Hematopoietic multipotent progenitor cell treated with erythropoietin and hydrocortisone succinate and interleukin-3 and kit ligand, for 8 days (in vitro differentiated cells): ENCODE results near the gene TNXB.
A peak's percentile ranks its signal among the peaks of the same experiment; 100 is the strongest.

Experiments used
- DNase-seq: peaks from one replicate; pipeline ENCODE4 v3.0.0-alpha.2; 2015

TNXB gene, protein sequence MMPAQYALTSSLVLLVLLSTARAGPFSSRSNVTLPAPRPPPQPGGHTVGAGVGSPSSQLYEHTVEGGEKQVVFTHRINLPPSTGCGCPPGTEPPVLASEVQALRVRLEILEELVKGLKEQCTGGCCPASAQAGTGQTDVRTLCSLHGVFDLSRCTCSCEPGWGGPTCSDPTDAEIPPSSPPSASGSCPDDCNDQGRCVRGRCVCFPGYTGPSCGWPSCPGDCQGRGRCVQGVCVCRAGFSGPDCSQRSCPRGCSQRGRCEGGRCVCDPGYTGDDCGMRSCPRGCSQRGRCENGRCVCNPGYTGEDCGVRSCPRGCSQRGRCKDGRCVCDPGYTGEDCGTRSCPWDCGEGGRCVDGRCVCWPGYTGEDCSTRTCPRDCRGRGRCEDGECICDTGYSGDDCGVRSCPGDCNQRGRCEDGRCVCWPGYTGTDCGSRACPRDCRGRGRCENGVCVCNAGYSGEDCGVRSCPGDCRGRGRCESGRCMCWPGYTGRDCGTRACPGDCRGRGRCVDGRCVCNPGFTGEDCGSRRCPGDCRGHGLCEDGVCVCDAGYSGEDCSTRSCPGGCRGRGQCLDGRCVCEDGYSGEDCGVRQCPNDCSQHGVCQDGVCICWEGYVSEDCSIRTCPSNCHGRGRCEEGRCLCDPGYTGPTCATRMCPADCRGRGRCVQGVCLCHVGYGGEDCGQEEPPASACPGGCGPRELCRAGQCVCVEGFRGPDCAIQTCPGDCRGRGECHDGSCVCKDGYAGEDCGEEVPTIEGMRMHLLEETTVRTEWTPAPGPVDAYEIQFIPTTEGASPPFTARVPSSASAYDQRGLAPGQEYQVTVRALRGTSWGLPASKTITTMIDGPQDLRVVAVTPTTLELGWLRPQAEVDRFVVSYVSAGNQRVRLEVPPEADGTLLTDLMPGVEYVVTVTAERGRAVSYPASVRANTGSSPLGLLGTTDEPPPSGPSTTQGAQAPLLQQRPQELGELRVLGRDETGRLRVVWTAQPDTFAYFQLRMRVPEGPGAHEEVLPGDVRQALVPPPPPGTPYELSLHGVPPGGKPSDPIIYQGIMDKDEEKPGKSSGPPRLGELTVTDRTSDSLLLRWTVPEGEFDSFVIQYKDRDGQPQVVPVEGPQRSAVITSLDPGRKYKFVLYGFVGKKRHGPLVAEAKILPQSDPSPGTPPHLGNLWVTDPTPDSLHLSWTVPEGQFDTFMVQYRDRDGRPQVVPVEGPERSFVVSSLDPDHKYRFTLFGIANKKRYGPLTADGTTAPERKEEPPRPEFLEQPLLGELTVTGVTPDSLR (N-terminal part only)

DNA sequence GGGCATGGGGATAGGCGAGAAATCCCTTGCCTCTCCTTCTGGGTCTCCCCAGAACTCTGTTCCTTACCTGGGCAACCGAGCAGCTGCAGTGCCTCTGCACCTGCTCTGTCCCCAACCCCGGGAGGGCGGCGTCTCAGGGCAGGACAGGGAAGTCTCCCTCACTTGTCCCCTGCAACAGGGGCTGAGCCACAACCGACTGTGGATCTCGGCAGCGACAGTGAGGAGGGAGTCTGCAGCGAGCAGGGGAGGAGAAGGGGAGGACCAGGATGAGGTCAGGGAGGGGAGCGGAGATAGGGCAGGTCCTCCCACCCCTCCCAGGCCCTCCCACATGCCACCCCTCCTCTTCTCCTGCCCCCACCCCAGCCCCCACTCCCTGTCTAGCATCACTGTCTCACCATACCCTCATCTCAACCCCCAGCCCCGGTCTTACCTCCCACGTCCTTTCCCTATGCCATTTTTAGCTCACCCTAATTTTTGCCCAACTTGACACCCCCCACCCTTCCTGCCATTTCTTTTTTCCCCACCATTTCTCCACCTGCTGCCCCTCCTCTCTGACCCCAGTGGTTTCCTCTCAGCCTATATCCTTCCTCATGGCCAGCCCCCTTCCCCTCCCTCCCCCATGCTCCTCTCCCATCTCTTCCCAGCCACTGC is at the start of gene TNXB:
TSS of gene TNXB (minus strand) at position 225 of the 651 bp plus-strand sequence. CDS start 11,140 bp downstream, outside the sequence.
- peak; percentile 70 for DNase-seq

- DNase-seq: no peak
Measured at GRCh38 chr6:32158052-32158451, 48.9 kb upstream of the TNXB start.

GRCh38 chr6:32156891-32157290 is 47.8 kb upstream of the TNXB start:
- no peak for DNase-seq

DNA sequence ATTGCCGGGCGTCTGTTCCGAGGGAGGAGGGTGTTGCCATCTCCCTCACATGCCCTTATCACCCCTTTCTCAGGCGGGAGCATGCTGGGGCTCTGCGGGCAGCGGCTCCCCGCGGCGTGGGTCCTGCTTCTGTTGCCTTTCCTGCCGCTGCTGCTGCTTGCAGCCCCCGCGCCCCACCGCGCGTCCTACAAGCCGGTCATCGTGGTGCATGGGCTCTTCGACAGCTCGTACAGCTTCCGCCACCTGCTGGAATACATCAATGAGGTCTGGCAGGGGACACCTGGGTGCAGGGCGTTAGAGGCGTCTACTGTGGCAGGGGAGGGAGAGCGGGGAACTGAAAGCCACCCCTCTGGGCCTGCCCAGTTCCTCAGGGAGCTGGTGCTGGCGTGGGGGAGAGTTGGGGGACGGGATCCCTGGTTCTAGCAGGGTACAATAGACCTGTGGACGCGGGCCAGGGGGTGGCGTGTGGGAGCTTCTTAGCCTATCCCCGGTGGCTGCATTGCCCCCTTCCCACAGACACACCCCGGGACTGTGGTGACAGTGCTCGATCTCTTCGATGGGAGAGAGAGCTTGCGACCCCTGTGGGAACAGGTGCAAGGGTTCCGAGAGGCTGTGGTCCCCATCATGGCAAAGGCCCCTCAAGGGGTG is 45.5 kb upstream of the TNXB start:
- DNase-seq: no peak

DNA sequence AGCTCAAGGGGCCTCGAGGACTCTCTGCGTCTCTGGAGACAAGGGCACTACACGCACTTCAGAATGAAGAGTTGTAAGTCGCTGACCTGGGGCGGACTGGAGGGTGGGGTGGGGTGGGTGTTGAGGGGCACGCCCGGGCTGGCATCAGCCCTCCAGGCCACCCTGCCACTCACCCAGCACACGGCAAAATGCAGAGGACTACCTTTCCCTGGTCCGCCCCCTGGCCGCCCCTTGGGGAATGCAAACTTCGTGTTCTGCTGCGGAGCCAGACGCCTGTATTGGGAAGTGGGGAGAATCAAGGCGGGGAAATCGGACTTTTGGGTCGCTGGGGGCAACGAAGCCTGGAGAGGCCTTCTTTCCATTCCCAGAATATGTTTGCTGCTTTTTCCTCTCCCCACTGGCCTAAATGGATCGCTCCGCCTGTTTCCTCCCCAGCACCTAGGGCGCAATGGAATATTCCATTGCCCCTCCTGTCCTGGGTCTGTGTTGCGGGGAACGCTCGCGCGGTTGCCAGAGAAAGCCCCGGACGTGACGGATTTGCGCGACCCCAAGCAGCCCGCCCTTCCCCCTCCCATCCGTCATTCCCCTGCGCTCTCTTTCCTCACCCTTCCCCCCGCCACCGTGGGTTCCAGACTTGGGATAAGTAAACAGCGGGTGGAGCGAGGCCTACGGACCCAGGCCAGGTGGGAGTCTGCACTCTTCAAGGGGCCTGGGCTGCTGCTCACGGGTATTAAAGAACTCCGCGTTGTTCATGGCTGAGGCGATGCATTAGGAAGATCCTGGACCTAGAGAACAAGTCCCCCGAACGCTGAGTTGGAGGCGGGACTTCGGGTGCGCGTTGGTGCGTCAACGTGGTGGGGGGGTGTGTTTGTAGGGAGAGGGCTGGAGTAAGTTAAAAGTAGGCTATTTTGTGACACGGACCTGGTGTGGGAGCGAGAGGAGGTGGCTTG is 44.7 kb upstream of the TNXB start, which contains the start of gene PPT2:
TSS of gene PPT2 (plus strand) at position 578 of the 950 bp plus-strand sequence. CDS start 454 bp downstream, outside the sequence.
- peak; percentile 96 for DNase-seq

- DNase-seq: no peak
Measured at GRCh38 chr6:32152769-32153563, 43.8 kb upstream of the TNXB start.

DNA sequence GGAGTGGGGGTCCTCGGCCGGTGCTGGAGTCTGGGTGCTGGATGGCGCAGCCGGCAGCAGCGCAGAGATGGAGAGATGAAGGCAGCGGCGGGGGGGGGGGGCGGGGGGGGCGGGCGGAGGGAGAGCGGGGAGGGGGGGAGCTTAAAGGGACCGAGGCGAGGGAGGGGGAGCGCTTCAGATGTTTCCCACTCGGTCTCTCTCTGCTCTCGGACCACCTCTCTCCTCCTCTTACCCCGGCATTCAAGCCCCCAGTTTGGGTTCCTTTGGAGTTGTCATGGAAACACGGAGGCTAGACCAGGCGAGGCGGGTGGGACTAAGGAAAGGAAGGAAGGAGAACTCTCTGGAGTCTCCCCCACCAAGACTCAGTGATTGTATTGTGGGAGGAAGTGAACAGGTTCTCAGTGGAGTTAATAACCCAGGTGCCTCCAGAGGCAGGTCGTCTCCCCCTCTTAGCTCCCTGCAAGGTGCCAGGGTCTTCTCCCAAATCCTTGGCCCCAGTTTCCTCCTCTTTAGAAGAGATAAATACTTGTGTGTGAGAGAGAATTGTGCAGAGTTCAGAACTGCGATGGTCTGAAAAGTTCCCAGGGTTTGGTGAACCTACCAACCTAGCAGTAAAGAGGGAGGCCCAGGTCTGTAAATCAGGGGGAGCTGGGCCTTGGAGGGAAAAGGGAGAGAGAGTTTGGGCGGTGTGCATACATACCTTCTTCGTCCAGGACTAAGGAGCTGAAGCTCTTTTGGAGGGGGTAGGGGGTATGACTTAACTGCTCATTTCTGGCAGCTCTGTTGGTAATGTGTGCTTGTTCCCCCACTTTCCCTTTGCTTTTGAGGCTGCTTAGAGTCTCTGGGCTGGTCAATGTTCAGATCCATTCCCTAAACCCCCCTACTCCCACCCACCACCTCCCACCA is 43.0 kb upstream of the TNXB start, which contains the start of gene PRRT1:
TSS of gene PRRT1 (minus strand) at position 77 of the 906 bp plus-strand sequence. CDS start 112 bp downstream, outside the sequence.
- no peak for DNase-seq

DNA sequence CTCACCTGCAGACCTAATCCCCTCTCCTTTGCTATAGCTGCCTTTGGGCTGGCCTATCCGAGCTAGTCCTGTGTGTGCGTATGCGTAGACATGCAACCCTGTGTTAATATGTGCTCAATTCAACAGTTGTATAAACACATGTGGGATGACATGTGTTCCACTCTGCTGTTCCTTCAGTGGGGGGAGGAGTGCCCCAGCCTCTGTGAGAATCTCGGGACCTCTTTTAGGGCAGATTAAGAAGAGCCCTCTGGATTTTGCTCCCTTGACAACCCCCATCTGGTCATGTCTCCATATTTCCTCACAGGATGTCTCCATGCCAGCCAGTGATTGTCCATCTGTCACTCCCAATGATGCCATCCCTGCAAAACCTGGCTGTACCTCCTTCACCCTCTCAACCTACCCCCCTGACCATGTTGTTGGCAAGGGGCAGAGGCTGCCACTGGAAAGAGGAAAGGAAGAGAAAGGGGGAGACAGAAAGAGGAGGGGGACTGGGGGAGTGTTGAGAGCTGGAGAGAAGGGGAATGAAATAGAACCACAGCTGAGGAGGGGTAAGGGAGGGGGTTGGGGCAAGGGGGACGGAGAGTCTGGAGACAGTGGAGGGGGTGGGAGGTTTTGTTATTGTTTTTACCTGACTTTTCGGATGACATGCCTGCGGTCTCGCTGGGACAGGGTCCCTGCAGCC is 42.2 kb upstream of the TNXB start:
- no peak for DNase-seq

- DNase-seq: no peak
Measured at GRCh38 chr6:32149932-32150870, 41.1 kb upstream of the TNXB start.

- DNase-seq: no peak
Measured at GRCh38 chr6:32149092-32149755, 40.1 kb upstream of the TNXB start.

DNA sequence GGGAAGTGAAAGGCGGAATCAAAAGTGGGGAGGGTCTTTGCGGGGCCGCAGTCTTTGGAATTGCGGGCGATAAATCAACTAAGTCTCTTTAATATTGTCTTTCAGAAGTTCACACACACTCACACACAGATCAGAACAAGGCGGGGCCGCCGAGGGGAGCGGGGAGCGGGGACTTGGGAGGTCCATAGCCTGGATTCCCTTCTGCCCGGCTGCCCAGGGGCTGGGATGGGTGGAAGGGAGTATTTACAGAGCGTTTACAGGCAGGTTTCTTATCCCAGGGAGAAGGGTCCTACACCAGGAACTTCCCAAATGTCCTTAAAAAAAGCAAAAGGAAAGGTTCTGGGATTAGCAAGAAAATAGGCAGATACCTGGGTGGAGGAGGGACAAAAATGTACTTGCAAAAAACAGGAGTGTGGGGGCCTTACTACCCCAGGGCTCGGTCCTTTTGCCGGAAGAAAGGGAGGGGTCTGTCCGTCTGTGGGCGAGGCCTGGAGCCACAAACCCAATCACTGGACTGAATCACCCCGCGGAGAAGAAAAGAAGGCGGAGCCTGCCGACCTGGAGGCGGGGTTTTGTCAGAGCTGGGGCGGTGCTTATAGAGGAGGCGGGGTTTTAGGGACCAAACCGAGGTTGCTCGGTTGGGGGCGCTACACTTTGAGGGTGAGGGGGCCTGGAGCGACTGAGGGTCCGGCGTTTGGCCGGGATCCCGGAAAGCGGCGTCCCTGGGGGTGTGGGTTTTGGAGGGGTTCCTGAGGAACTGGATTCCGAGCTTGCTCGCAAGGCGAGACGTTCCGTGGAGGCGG is 39.4 kb upstream of the TNXB start:
- peak; percentile 88 for DNase-seq

GRCh38 chr6:32147401-32148132 is 38.4 kb upstream of the TNXB start:
- DNase-seq: peak; percentile 62

- no peak for DNase-seq
Measured at GRCh38 chr6:32146687-32147086, 37.5 kb upstream of the TNXB start.

DNA sequence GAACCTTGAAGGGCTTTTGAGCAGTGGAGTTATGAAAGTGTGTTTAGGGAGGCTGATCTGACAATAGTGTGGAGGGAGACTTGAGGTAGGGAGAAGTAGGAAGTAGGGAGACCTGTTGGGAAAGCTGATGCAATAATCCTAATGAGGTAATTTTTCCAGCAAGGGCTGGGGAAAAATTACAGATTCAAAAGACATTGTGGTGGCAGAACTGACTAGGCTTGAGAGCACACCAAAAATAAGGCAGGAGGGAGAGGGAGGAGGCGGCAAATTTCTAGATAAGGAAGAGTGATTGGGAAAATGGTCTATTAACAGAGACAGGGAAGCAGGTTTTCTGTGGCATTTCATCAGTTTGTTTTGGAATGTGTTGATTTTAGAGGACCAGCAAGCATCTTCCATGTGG is 37.1 kb upstream of the TNXB start:
- no peak for DNase-seq
